ENCODE measurements around the gene CALR. TPM values are rescaled to one million over a fixed set of nuclear protein-coding genes. Genes with fewer than 3 reads are reported as not detected.

Gene CALR
- total and polyA plus RNA-seq, 9 of the 15 experiments (the other 6 are each of a cell fraction or from before 2014, with no cell fraction given) = 126 to 811 (median 642) TPM

- TF ChIP-seq ZNF740 (CRISPR knock-in tag; IDR thresholded peaks at IDR 0.05) (no peak), ZNF740 (tag; IDR thresholded peaks at IDR 0.05) (no peak), EP300 (IDR thresholded peaks at IDR 0.05; ENCODE audit: low read length) (no peak), NBN (IDR thresholded peaks at IDR 0.05; ENCODE audit: low read depth) (peak; percentile 24; the same call in 1 of the 2 replicates), C11orf30 (IDR thresholded peaks at IDR 0.05; ENCODE audit: low read depth) (no peak), BCOR (IDR thresholded peaks at IDR 0.05) (peak; percentile 98), BRD9 (IDR thresholded peaks at IDR 0.05; ENCODE audit: low read depth, partially characterized antibody) (peak; percentile 54), NR2C2 (CRISPR knock-in tag; IDR thresholded peaks at IDR 0.05) (no peak), NR2C2 (tag; IDR thresholded peaks at IDR 0.05) (no peak; the same call in 1 of the 2 replicates), ARID2 (IDR thresholded peaks at IDR 0.05) (peak; percentile 11; the same call in 1 of the 2 replicates), TFE3 (CRISPR knock-in tag; IDR thresholded peaks at IDR 0.05) (no peak), SP1 (CRISPR knock-in tag; IDR thresholded peaks at IDR 0.05) (peak; percentile 81), TAF15 (IDR thresholded peaks at IDR 0.05; ENCODE audit: low read depth, low read length) (no peak), POLR2A (conservative IDR thresholded peaks at IDR 0.05) (no peak), PPARD (CRISPR knock-in tag; IDR thresholded peaks at IDR 0.05) (no peak), DPF2 (IDR thresholded peaks at IDR 0.05) (peak; percentile 24; the same call in 1 of the 2 replicates), ZNF764 (CRISPR knock-in tag; IDR thresholded peaks at IDR 0.05; ENCODE audit: low read depth) (no peak), U2AF1 (optimal IDR thresholded peaks at IDR 0.05; ENCODE audit: low read depth, low read length) (no peak), MAX (CRISPR knock-in tag; IDR thresholded peaks at IDR 0.05) (peak; percentile 12; the same call in 1 of the 2 replicates), ZNF79 (CRISPR knock-in tag; IDR thresholded peaks at IDR 0.05; ENCODE audit: low read depth) (no peak), ARID1B (IDR thresholded peaks at IDR 0.05) (peak; percentile 23; the same call in 1 of the 2 replicates), ZNF584 (CRISPR knock-in tag; IDR thresholded peaks at IDR 0.05; ENCODE audit: low read depth) (no peak), BHLHE40 (IDR thresholded peaks at IDR 0.05; ENCODE audit: low read length) (peak; percentile 85), ATF1 (CRISPR knock-in tag; IDR thresholded peaks at IDR 0.05) (no peak), ATF1 (tag; IDR thresholded peaks at IDR 0.05) (peak; percentile 67), AFF1 (IDR thresholded peaks at IDR 0.05; ENCODE audit: low read depth in 1 of 2, partially characterized antibody in 2 of 2) (no peak)
Observed at GRCh38 chr19:12983542-12984142, 45.2 kb downstream of the CALR start (continued).
